Stimulated activated CD4-positive, alpha-beta T cell treated with anti-CD3 and anti-CD28 coated beads, Interleukin-4, amount 100 ng/mL, for 4 hours (primary cell): ENCODE measurements around the gene CBX5.
"Not testable (repeated sequence)": the region's sequence is repeated elsewhere in the genome, so short reads cannot be mapped to it uniquely, and the experiment has no call there.

Experiments used
- DNase-seq, 2 experiments: peaks; one replicate each; pipeline ENCODE4 v3.0.0-alpha.2; 2020

Gene CBX5

GRCh38 chr12:54265364-54265812, 14.5 kb downstream of the CBX5 start:
- no peak for DNase-seq

- no peak for DNase-seq
Measured at GRCh38 chr12:54262403-54262925, 17.5 kb downstream of the CBX5 start.

GRCh38 chr12:54261815-54262402, 18.0 kb downstream of the CBX5 start:
- no peak for DNase-seq

GRCh38 chr12:54259194-54260011, 20.5 kb downstream of the CBX5 start:
- peak; percentile 15 to 44 for DNase-seq

- no peak for DNase-seq
Measured at GRCh38 chr12:54258201-54258681, 21.7 kb downstream of the CBX5 start.

- DNase-seq, result no peak
Measured at GRCh38 chr12:54257332-54257731, 22.6 kb downstream of the CBX5 start.

- DNase-seq, result no peak
Measured at GRCh38 chr12:54253240-54253639, 26.7 kb downstream of the CBX5 start.

- no peak for DNase-seq
Measured at GRCh38 chr12:54251667-54252284, 28.1 kb downstream of the CBX5 start.

- peak in 1 of 2 experiments; percentile 24 for DNase-seq
Measured at GRCh38 chr12:54249489-54249888, 30.4 kb downstream of the CBX5 start.

GRCh38 chr12:54246011-54246641, 33.8 kb downstream of the CBX5 start:
- no peak for DNase-seq

- no peak for DNase-seq
Measured at GRCh38 chr12:54240971-54241588, 38.8 kb downstream of the CBX5 start.

- no peak for DNase-seq
Measured at GRCh38 chr12:54240129-54240528, 39.8 kb downstream of the CBX5 start.

GRCh38 chr12:54239620-54240019, 40.3 kb downstream of the CBX5 start:
- DNase-seq, result no peak

- DNase-seq, result no peak
Measured at GRCh38 chr12:54238531-54238930, 41.4 kb downstream of the CBX5 start.

GRCh38 chr12:54232790-54233189, 47.1 kb downstream of the CBX5 start:
- no peak for DNase-seq

GRCh38 chr12:54231269-54231668, 48.7 kb downstream of the CBX5 start:
- DNase-seq, result not testable (repeated sequence)

GRCh38 chr12:54230555-54230954, 49.4 kb downstream of the CBX5 start:
- DNase-seq, result no peak

GRCh38 chr12:54229624-54230212, 50.2 kb downstream of the CBX5 start:
- no peak for DNase-seq

GRCh38 chr12:54228471-54228870, 51.5 kb downstream of the CBX5 start:
- DNase-seq, result no peak

- not testable (repeated sequence) for DNase-seq
Measured at GRCh38 chr12:54227927-54228326, 52.0 kb downstream of the CBX5 start.

GRCh38 chr12:54227376-54227775, 52.5 kb downstream of the CBX5 start:
- no peak for DNase-seq

GRCh38 chr12:54225666-54226065, 54.3 kb downstream of the CBX5 start:
- DNase-seq, result no peak
